ENCODE results near the gene CYTL1. TPM values are rescaled to one million over a fixed set of nuclear protein-coding genes. Genes with fewer than 3 reads are reported as not detected.

The CYTL1 gene
- total and polyA plus RNA-seq, 2 of the 4 experiments (the other 2 are of a cell fraction): 1.3 to 7.4 TPM

GRCh38 chr4:5030927-5031326 lies 11.7 kb upstream of the CYTL1 start:
- no peak overlapping the region for H3K4ac ChIP-seq (ENCODE audit: low read depth, low read length)

More at GRCh38 chr4:5030927-5031326, 11.7 kb upstream of the CYTL1 start:
- H3K56ac ChIP-seq (ENCODE audit: extremely low read depth, insufficient read depth, low read length): no peak overlapping the region
- CTCF ChIA-PET: interaction anchor here (0.8 kb wide), 1 partner anchor 13 kb away, joined by 4 read pairs; no protein-coding TSS in a partner anchor
- H3K23ac ChIP-seq (ENCODE audit: low read depth, low read length): no peak overlapping the region
- H4K5ac ChIP-seq (ENCODE audit: low read depth, low read length): no peak overlapping the region
- no peak for ATAC-seq (ENCODE audit: low read depth)
- POLR2A ChIA-PET (ENCODE audit: unreplicated experiment): interaction anchor here (0.6 kb wide), 1 partner anchor 508 kb away, joined by 3 read pairs; no protein-coding TSS in a partner anchor
- H4K91ac ChIP-seq (ENCODE audit: insufficient read depth, low read depth, low read length): no peak overlapping the region
- intact Hi-C loops (cut with micrococcal nuclease): loop anchor here (10.0 kb wide), 1 partner anchor 356 kb away; no protein-coding TSS in a partner anchor
- H3K9me1 ChIP-seq (ENCODE audit: insufficient read depth, low read length): peaks cover 8% of the 10 kb centered on the region; the same call in 1 of the 2 replicates
- no peak overlapping the region for H2AK5ac ChIP-seq (ENCODE audit: low read depth, low read length)
- no peak overlapping the region for H2AK9ac ChIP-seq (replicated peaks; ENCODE audit: low read depth, low read length, poor library complexity)
- DNase-seq: no peak
- no peak overlapping the region for H3K4me2 ChIP-seq (ENCODE audit: low read depth, low read length)
- H3K4me3 ChIP-seq (ENCODE audit: insufficient read depth, low read depth, low read length): no peak overlapping the region
- H2AFZ ChIP-seq (replicated peaks; ENCODE audit: low read length, poor library complexity): no peak overlapping the region
- no peak for TF ChIP-seq CTCF (conservative IDR thresholded peaks at IDR 0.05; ENCODE audit: low read depth, low read length)
- no peak for TF ChIP-seq RCOR1 (IDR thresholded peaks at IDR 0.05; ENCODE audit: insufficient replicate concordance, low read length)
- no peak for TF ChIP-seq BHLHE40 (IDR thresholded peaks at IDR 0.05; ENCODE audit: low read depth, low read length)
- no peak for TF ChIP-seq NFE2L2 (IDR thresholded peaks at IDR 0.05; ENCODE audit: low read depth, low read length)
- no peak for TF ChIP-seq RFX5 (IDR thresholded peaks at IDR 0.05; ENCODE audit: low read depth, low read length)
- no peak for TF ChIP-seq SMC3 (IDR thresholded peaks at IDR 0.05; ENCODE audit: low read depth, low read length)
- TF ChIP-seq ELK1 (IDR thresholded peaks at IDR 0.05; ENCODE audit: borderline replicate concordance, low read depth, low read length): no peak
- TF ChIP-seq RAD21 (IDR thresholded peaks at IDR 0.05; ENCODE audit: low read length): no peak
- TF ChIP-seq FOS (IDR thresholded peaks at IDR 0.05; ENCODE audit: low read depth, low read length): no peak
- no peak for TF ChIP-seq POLR2A (IDR thresholded peaks at IDR 0.05; ENCODE audit: low read depth, low read length)
- no peak for TF ChIP-seq CEBPB (IDR thresholded peaks at IDR 0.05; ENCODE audit: low read depth, low read length)
- H2BK20ac ChIP-seq (ENCODE audit: low read depth, low read length): no peak overlapping the region
- peaks cover 21% of the 10 kb centered on the region for H3K4me1 ChIP-seq (ENCODE audit: control insufficient read depth, insufficient read depth, low read length)
- no peak overlapping the region for H2BK120ac ChIP-seq (ENCODE audit: low read depth, low read length)
- H3K18ac ChIP-seq (ENCODE audit: low read depth, low read length): no peak overlapping the region
- H3K36me3 ChIP-seq (ENCODE audit: control insufficient read depth, insufficient read depth, low read length): no peaks in the 10 kb centered on the region
- H3K9me3 ChIP-seq (ENCODE audit: control insufficient read depth, insufficient read depth, low read length): no peaks in the 10 kb centered on the region
- no TSS peak for BruUV-seq (replicated peaks)
- in situ Hi-C loops (cut with MboI; ENCODE audit: low sequenced_read_pairs): no loop called here
- H3K79me1 ChIP-seq (ENCODE audit: low read depth in 1 of 2, low read length in 2 of 2): no peaks in the 10 kb centered on the region
- H3K27ac ChIP-seq (ENCODE audit: insufficient read depth, low read length): no peak overlapping the region
- H4K20me1 ChIP-seq (ENCODE audit: insufficient read depth, low read length): no peaks in the 10 kb centered on the region
- no peak overlapping the region for H3K9ac ChIP-seq (ENCODE audit: low read depth, low read length)
- dilution Hi-C loops (cut with HindIII; ENCODE audit: low sequenced_read_pairs, unreplicated experiment): no loop called here
- no peak overlapping the region for H2BK15ac ChIP-seq (ENCODE audit: low read depth, low read length)
- no peak overlapping the region for H3K14ac ChIP-seq (replicated peaks; ENCODE audit: low read depth, low read length)
- no CpG with 5 or more reads among the region's 3 CpGs for WGBS, 2 experiments (ENCODE audit: extremely low coverage in 2 of 2, insufficient read length in 1 of 2)
- no peak overlapping the region for H4K8ac ChIP-seq (ENCODE audit: low read depth in 2 of 2, low read length in 2 of 2)
- H3K27me3 ChIP-seq (ENCODE audit: control insufficient read depth, insufficient read depth, low read length): peaks cover 27% of the 10 kb centered on the region
- no peak overlapping the region for H2BK5ac ChIP-seq (ENCODE audit: low read depth, low read length, poor library complexity, severe bottlenecking)
